Retinal pigment epithelial cell (primary cell): ENCODE measurements around the gene OPRPN.

ENCODE experiments used
- DNase-seq: peaks from one replicate; pipeline ENCODE4 v3.0.0-alpha.2; 2010; ENCODE audit warnings: low read depth
- H3K4me3 ChIP-seq: 2 replicates; pipeline ENCODE4 v1.5.1; 2011; ENCODE audit warnings: mild to moderate bottlenecking, low read length, control low read depth, moderate library complexity
- TF ChIP-seq, protein P1 (sequence below): conservative IDR thresholded peaks from 2 replicates; pipeline ENCODE4 v1.5.1; 2011; ENCODE audit warnings: low read depth, low read length, control low read depth, inconsistent platforms

OPRPN gene

DNA sequence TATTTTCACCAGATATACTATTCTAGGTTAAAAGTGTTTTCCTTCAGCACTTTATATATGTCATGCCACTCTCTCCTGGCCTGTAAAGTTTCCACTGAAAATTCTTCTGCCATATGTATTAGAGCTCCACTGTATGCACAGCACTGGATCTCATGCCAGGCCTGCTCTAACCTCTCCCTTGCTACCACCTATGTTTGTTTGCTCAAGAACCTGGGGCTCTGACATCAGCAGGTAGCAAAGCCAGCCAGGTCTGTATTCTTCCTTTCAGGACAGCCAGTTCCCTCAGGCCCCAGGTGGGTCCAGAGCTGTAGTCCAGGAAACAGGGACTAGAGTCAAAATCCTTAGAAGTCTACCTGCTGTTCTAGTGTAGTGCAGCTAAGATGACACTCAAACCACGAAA is 55.2 kb downstream of the OPRPN start:
- DNase-seq, result no peak
- TF ChIP-seq, protein P1, sequence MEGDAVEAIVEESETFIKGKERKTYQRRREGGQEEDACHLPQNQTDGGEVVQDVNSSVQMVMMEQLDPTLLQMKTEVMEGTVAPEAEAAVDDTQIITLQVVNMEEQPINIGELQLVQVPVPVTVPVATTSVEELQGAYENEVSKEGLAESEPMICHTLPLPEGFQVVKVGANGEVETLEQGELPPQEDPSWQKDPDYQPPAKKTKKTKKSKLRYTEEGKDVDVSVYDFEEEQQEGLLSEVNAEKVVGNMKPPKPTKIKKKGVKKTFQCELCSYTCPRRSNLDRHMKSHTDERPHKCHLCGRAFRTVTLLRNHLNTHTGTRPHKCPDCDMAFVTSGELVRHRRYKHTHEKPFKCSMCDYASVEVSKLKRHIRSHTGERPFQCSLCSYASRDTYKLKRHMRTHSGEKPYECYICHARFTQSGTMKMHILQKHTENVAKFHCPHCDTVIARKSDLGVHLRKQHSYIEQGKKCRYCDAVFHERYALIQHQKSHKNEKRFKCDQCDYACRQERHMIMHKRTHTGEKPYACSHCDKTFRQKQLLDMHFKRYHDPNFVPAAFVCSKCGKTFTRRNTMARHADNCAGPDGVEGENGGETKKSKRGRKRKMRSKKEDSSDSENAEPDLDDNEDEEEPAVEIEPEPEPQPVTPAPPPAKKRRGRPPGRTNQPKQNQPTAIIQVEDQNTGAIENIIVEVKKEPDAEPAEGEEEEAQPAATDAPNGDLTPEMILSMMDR, result no peak
- no peak overlapping the region for H3K4me3 ChIP-seq
